Fibroblast of peridontal ligament (primary cell): Measurements from ENCODE around the gene ABR.
"Not testable (repeated sequence)": the region's sequence is repeated elsewhere in the genome, so short reads cannot be mapped to it uniquely, and the experiment has no call there.

Experiments
- DNase-seq: peaks from one replicate; pipeline ENCODE4 v3.0.0-alpha.2; 2010; ENCODE audit errors: extremely low read depth

The ABR gene

GRCh38 chr17:1201132-1201702, 21.4 kb upstream of the ABR start:
- no peak for DNase-seq

- not testable (repeated sequence) for DNase-seq
Measured at GRCh38 chr17:1199271-1199743, 19.5 kb upstream of the ABR start.

- peak; percentile 38 for DNase-seq
Measured at GRCh38 chr17:1197781-1198490, 18.2 kb upstream of the ABR start.

DNA sequence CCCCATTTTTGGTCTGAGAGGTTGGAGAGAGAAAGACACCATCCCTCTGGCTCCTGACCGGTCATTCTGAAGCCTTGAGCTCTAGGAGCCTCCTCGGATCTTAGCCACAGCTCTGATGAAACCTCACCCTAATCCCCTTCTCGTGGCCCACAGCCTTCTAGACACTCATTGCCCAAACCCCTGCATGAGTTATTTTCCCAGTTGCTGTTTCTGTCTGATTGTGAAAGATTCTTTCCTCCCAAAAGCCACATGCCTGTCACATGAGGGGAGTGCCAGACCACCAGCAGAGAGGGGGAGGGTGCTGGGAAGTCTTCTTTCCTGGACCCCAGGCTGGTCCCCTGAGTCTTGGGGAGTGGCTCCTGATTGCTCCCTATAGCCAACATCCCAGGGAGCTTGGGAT, 17.6 kb upstream of the ABR start:
- peak; percentile 85 for DNase-seq

GRCh38 chr17:1196946-1197345, 17.2 kb upstream of the ABR start:
- no peak for DNase-seq

DNA sequence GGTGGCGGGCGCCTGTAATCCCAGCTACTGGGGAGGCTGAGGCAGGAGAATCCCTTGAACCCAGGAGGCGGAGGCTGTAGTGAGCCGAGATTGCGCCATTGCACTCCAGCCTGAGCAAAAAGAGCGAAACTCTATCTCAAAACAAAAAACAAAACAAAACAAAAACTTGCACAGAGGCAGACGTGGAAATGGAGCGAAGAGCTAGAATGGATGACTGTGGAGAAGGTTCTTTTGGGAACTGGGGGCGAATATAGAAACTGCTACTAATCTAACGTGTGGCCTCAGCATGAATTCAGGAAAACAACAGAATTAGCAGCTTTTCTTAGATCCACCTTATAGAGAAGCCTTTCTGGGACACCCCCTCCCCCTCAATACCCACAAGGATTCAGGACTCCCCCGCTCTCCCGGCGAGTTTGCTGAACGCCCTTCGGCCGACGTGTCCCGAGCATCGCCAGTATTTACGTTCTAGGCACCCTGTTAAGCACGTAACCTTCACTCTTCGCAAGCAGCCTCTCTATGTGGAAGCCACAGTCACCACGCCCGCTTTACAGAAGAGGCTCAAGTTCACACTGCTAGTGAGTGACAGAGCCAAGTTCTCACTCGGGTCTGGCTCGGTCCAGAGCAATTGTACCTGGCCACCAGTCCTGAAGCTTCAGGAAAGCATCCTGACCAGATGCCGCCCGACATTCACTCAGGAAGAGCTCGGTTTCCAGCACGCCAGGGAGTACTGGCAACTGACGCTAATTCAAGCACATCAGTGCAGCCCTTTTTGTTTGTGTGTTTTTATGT, 13.3 kb upstream of the ABR start:
- DNase-seq, result no peak

- no peak for DNase-seq
Measured at GRCh38 chr17:1190751-1191331, 11.1 kb upstream of the ABR start.

DNA sequence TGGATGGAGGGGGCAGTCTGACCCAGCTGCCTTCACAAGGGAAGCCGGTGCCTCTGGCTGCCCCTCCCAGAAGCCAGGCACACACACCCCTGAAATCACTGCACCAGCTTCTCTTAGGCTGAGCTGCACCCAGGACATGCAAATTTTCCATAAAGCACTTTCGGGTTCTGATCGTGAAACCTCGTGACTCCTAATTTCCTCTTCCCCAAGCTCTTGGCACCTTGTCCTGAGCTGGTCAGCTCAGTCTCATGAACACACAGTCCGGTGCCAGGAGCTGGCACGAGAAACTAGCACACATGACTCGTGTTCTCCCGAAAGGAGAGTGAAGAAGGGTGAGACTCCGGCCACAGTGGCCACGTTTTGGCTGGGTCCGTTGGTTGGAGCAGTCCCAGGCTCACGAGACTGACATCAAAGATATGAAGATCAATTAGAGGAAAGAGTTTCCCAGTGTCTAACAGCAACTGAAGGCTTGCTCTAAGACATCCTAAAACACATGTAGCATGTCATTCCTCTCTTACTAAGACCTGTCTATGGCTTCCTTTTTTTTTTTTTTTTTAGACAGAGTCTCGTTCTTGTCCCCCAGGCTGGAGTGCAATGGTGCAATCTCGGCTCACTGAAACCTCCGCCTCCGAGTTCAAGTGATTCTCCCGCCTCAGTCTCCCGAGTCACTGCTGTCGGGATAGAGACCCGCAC, 9.2 kb upstream of the ABR start:
- DNase-seq, result peak; percentile 63

GRCh38 chr17:1186923-1187771, 7.4 kb upstream of the ABR start:
- DNase-seq, result peak; percentile 82

DNA sequence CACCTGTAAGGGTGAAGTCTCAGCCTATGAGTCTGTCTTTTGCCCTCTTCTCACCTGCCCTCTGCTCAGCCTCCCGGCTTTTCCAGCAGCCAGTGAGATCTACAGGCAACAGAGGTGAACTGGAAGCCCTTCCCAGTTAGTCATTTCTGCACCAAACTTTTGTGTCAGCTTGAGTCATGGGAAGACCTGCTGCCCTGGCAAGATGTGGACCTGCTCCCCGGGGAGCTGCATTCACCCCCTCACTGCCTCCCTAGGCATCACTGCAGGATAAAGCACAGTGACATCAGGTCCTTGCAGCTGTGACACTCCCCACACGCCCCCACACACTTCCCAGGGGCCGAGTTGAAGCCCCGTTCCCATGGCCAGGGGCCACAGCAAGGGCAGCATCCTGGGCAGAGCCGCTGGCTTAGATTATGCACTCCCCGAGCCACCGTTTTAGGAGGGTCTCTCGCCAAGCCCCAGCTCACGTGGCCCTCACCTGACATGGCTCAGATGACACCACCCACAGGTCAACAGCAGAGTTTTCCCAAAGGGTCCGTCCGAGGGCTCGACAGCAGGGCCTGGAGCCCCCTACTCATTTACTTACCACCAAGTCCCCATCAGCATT, 6.5 kb upstream of the ABR start:
- DNase-seq, result peak; percentile 22

GRCh38 chr17:1183171-1183873, 3.5 kb upstream of the ABR start:
- no peak for DNase-seq

DNA sequence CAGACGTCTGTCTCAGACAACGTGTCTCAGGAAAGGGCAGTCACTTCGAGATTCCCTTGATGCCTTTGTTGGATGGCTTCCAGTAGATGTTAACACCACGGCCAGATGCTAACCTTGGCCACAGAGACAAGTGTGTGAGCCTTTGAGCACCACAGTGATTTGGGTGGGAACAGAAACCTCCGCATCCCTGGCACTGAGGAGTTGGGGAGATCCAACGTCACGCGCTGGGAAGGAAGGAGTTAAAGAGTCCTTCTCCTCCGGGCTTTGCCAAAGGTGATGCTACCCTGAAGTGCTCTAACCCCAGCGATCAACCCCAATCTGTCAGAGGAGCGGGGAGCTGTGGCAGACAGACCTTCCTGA, 3.0 kb upstream of the ABR start:
- DNase-seq, result peak; percentile 7

GRCh38 chr17:1181753-1182137, 2.0 kb upstream of the ABR start:
- DNase-seq, result no peak

GRCh38 chr17:1180958-1181752, 1.4 kb upstream of the ABR start:
- no peak for DNase-seq

GRCh38 chr17:1179112-1179817, 516 bp downstream of the ABR start:
- no peak for DNase-seq

- peak; percentile 26 for DNase-seq
Measured at GRCh38 chr17:1177016-1177700, 2.6 kb downstream of the ABR start.

GRCh38 chr17:1174263-1174880, 5.4 kb downstream of the ABR start:
- DNase-seq, result no peak
